Breast epithelium (tissue), 4 donors: ENCODE results near the gene GSPT1. TPM values are rescaled to one million over a fixed set of nuclear protein-coding genes. Genes with fewer than 3 reads are reported as not detected.
A peak's percentile ranks its signal among the peaks of the same experiment; 100 is the strongest.

Experiments
- DNase-seq, 2 donors: peaks; one replicate each; pipeline ENCODE4 v3.0.0-alpha.2; 2019; ENCODE audit warnings: low spot score in 2 of 2
- H3K27ac ChIP-seq, 2 donors: fragments of 200-600 bp; sonication (generic) in 1 of 2; one replicate each; pipeline ENCODE4 v1.5.1; 2016 to 2019; ENCODE audit warnings: mild to moderate bottlenecking in 1 of 2
- H3K27me3 ChIP-seq, 2 donors: fragments of 200-600 bp; sonication (generic) in 1 of 2; one replicate each; pipeline versions ENCODE4 v1.5.1 to v1.6.0; 2017 to 2019; ENCODE audit warnings: control low read depth in 1 of 2, mild to moderate bottlenecking in 1 of 2
- H3K36me3 ChIP-seq: fragments of 200-600 bp; one replicate; pipeline ENCODE4 v1.5.1; 2019
- H3K4me1 ChIP-seq, 2 donors: fragments of 200-600 bp; sonication (generic); one replicate each; pipeline ENCODE4 v1.5.1; 2016 to 2019; ENCODE audit warnings: control low read depth in 1 of 2
- H3K4me3 ChIP-seq, 3 donors: fragments of 200-600 bp; sonication (generic); 1 replicate in 2 of 3; 2 replicates in 1 of 3; pipeline ENCODE4 v1.5.1; 2016 to 2019; ENCODE audit warnings: mild to moderate bottlenecking in 3 of 3, moderate library complexity in 2 of 3
- H3K9me3 ChIP-seq, 2 donors: fragments of 200-600 bp; sonication (generic) in 1 of 2; one replicate each; pipeline ENCODE4 v1.5.1; 2016 to 2019; ENCODE audit warnings: control low read depth in 1 of 2
- POLR2A ChIP-seq: fragments of 450-650 bp; IDR thresholded peaks from one replicate; pipeline ENCODE4 v1.6.1; 2016; ENCODE audit warnings: antibody characterized with exemption, mild to moderate bottlenecking, moderate library complexity
- POLR2AphosphoS5 ChIP-seq, 3 donors: sonication (generic); formaldehyde crosslinking; IDR thresholded peaks; one replicate each; pipeline ENCODE4 v1.6.1; 2017; ENCODE audit warnings: antibody characterized with exemption in 3 of 3
- intact Hi-C: fragments of 100-400 bp; cut with DNase I; formaldehyde crosslinking; loops from one replicate; pipeline ENCODE4 v1.15.1; 2023; ENCODE audit warnings: low total_unique reads
- total RNA-seq, 3 donors: library from RNA; depleted of rRNA; stranded (reverse); fragments of >200 nt; gene quantifications; one replicate each; pipeline ENCODE4 v1.1.0, GENCODE V29; 2016
- TF ChIP-seq, protein P1 (sequence below), 3 donors: fragments of 450-650 bp; IDR thresholded peaks; one replicate each; pipeline ENCODE4 v1.5.1; 2016 to 2017; ENCODE audit warnings: antibody characterized with exemption in 3 of 3, mild to moderate bottlenecking in 3 of 3, moderate library complexity in 3 of 3

The GSPT1 gene
- total RNA-seq, 3 donors from 2014 or later = 61.3 to 68.5 (median 67.6) TPM

DNA sequence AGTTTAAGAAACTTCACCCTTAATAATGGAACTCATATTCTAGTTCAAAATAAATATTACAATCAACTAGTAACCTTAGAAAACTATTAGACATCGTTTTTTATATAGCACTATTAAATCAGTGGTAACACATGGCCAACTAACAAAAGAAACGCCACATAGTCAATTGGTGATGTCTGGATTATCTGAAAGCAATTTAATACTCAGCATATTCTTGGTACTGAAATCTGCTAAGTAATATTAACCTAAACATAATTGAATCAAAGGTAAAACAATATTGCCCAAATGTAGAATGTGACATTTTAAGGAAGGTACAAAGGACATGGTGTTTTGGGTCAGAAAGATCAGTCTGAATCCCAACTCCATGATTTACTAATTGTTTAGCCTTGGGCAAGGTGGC, 53.3 kb downstream of the GSPT1 start:
- Histone ChIP-seq H3K9me3 (no peaks in the 10 kb centered on the region), H3K27me3 (no peaks in the 10 kb centered on the region), H3K27ac (no peak overlapping the region), H3K4me3 (no peak overlapping the region), H3K4me1 (no peaks in the 10 kb centered on the region), H3K36me3 (no peaks in the 10 kb centered on the region)
- DNase-seq = no peak
- TF ChIP-seq POLR2AphosphoS5 (IDR thresholded peaks at IDR 0.05) (no peak), POLR2A (no peak)
- TF ChIP-seq, protein P1, sequence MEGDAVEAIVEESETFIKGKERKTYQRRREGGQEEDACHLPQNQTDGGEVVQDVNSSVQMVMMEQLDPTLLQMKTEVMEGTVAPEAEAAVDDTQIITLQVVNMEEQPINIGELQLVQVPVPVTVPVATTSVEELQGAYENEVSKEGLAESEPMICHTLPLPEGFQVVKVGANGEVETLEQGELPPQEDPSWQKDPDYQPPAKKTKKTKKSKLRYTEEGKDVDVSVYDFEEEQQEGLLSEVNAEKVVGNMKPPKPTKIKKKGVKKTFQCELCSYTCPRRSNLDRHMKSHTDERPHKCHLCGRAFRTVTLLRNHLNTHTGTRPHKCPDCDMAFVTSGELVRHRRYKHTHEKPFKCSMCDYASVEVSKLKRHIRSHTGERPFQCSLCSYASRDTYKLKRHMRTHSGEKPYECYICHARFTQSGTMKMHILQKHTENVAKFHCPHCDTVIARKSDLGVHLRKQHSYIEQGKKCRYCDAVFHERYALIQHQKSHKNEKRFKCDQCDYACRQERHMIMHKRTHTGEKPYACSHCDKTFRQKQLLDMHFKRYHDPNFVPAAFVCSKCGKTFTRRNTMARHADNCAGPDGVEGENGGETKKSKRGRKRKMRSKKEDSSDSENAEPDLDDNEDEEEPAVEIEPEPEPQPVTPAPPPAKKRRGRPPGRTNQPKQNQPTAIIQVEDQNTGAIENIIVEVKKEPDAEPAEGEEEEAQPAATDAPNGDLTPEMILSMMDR (IDR thresholded peaks at IDR 0.05) = no peak
- intact Hi-C loops = no loop called here

DNA sequence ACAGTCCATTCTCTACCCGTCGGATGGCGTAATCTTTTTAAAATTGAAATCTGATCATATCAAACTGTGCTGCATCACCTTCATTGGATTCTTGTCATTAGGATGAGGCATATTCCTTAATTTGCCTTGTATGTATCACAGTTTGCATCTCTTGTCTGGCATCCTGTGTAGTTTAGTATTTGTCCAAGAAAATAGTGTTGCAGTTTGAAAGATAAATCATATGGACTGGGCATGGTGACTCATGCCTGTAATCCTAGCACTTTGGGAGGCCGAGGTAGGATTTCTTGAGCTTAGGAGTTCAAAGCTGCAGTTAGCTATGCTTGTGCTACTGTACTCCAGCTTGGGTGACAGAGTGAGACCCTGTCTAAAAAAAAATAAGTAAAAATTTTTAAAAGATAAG, 58.6 kb downstream of the GSPT1 start:
- TF ChIP-seq POLR2AphosphoS5 (IDR thresholded peaks at IDR 0.05) (no peak), POLR2A (no peak)
- TF ChIP-seq, protein P1 (IDR thresholded peaks at IDR 0.05) = no peak
- DNase-seq = no peak
- Histone ChIP-seq H3K27me3 (no peaks in the 10 kb centered on the region), H3K4me3 (no peak overlapping the region), H3K4me1 (no peaks in the 10 kb centered on the region), H3K9me3 (no peaks in the 10 kb centered on the region), H3K27ac (no peak overlapping the region), H3K36me3 (no peaks in the 10 kb centered on the region)
- intact Hi-C loops = no loop called here

DNA sequence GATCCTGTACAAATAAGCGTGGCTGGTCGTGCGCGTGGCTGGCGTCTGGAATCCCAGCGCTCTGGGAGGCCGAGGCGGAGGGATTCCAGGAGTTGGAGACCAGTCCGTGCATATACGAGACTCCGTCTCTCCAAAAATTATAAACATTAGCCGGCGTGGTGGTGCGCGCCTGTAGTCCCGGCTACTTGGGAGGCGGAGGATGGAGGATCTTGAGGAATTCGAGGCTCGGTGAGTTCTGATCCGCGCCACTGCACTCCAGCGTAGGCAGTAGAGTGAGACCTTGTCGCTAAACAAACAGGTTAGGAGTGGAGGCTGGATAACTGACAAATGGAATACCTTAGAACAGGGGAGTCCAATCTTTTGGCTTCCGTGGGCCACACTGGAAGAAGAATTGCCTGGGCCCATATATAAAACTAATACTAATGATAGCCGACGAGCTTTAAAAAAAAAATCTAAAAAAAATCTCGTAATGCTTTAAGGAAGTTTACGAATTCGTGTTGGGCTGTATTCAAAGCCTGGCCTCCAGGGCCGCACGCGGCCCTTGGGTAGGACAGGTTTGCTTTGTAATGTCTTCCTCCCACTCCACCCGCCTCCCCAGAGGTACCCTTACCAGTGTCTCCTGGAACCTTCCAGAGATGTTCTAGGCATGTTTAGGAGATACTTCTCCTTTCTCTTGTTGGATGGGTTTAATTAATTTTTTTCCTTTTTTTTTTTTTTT, 63.5 kb downstream of the GSPT1 start:
- Histone ChIP-seq H3K4me3 (peak overlapping the region; percentile 58 to 96 (median 88)), H3K36me3 (no peaks in the 10 kb centered on the region), H3K27me3 (no peaks in the 10 kb centered on the region), H3K9me3 (no peaks in the 10 kb centered on the region), H3K4me1 (peaks cover 0 to 7% of the 10 kb centered on the region in 2 donors), H3K27ac (peak overlapping the region; percentile 89 to 90)
- intact Hi-C loops = no loop called here
- TF ChIP-seq, protein P1 (IDR thresholded peaks at IDR 0.05) = no peak
- TF ChIP-seq POLR2A (no peak), POLR2AphosphoS5 (IDR thresholded peaks at IDR 0.05) (no peak)
- DNase-seq = no peak

DNA sequence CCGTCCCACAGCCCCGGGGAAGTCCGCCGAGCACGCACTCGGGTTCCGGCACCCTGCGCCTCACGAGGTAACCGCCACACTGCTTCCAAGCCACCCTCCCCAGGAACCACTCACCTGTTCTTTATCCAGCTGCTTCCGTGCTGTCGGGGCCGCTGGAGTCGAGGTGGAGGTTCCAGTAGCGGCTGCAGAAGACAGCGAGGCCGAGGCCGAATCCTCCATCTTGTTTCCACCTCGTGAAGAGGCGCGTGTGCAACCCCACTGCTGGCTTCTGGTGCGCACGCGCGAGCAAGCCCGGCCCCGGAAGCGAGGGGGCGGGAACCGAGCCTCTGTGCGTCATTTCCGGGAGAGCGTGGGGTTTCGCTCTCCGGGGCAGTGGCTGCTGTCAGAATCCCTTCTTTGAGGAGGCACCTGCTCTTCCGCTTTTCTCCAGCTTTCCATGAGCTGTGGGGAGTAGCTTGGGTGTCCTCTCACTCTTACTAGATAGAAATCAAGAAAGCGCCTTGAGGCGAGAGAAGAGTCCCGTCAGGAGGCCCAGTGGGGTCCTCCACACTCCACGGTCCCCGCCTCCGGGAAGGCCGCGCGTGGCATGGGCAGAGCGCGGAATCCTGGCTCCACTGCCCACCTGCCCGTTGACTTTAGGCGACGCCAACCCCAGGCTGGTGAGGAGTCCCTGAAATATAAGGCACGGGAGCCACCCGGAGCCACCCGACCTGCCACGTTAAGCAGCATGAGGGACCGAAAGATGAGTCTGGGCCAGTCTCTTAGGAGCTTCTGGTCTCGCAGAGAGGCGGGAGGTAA, 64.3 kb downstream of the GSPT1 start, which contains the start of gene RSL1D1:
Gene RSL1D1 (minus strand): TSS at position 249 of the 798 bp plus-strand sequence. CDS start 30 bp downstream, at position 219.
- H3K4me3 ChIP-seq = peak within 1 kb of the TSS; percentile 58 to 96 (median 88)
- H3K4me1 ChIP-seq = peaks cover 0 to 7% of the 10 kb centered on the region in 2 donors
- DNase-seq = peak; percentile 86 to 90
- peak in 2 of 3 donors; percentile 77 to 82 for TF ChIP-seq POLR2AphosphoS5 (IDR thresholded peaks at IDR 0.05)
- TF ChIP-seq, protein P1 (IDR thresholded peaks at IDR 0.05) = no peak
- TF ChIP-seq POLR2A = peak; percentile 58
- no peaks in the 10 kb centered on the region for H3K27me3 ChIP-seq
- H3K9me3 ChIP-seq = no peaks in the 10 kb centered on the region
- no peaks in the 10 kb centered on the region for H3K36me3 ChIP-seq
- peak within 1 kb of the TSS; percentile 89 to 90 for H3K27ac ChIP-seq
- intact Hi-C loops = no loop called here

DNA sequence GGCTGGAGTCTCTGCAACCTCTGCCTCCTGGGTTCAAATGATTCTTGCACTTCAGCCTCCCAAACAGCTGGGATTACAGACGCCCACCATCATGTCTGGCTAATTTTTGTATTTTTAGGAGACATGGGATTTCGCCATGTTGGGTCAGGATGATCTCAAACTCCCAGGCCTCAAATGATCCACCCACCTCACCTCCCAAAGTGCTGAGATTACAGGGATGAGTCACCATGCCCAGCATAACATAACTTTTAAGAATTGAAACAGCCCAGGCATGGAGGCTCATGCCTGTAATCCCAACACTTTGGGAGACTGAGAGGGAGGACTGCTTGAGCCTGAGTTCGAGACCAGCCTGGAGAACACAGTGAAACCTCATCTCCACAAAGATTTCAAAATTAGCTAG, 66.9 kb downstream of the GSPT1 start:
- intact Hi-C loops = no loop called here
- peaks cover 6% of the 10 kb centered on the region for H3K36me3 ChIP-seq

More for the DNA sequence above, 66.9 kb downstream of the GSPT1 start:
- TF ChIP-seq, protein P1 (IDR thresholded peaks at IDR 0.05) = no peak
- TF ChIP-seq POLR2AphosphoS5 (IDR thresholded peaks at IDR 0.05) = no peak
- no peak for TF ChIP-seq POLR2A
- Histone ChIP-seq H3K27me3 (no peaks in the 10 kb centered on the region), H3K27ac (no peak overlapping the region), H3K9me3 (no peaks in the 10 kb centered on the region), H3K4me1 (peaks cover 0 to 7% of the 10 kb centered on the region in 2 donors), H3K4me3 (no peak overlapping the region)
- no peak for DNase-seq
